Skin epidermis (tissue), 12 donors: ENCODE data around the gene GRXCR2.

Source experiments
- H3K27ac ChIP-seq, 21 experiments: fragments of 200-600 bp; sonication (generic) in 11 of 21; one replicate each; pipeline ENCODE4 v1.5.0; 2020; ENCODE audit warnings: mild to moderate bottlenecking in 3 of 21, inconsistent platforms in 2 of 21, moderate library complexity in 2 of 21
- H3K4me3 ChIP-seq, 7 experiments: fragments of 200-600 bp; sonication (generic) in 2 of 7; one replicate each; pipeline ENCODE4 v1.5.0; 2020; ENCODE audit warnings: inconsistent platforms in 2 of 7, mild to moderate bottlenecking in 2 of 7, moderate library complexity in 1 of 7

GRXCR2 gene

GRCh38 chr5:145841299-145841698 is 31.5 kb downstream of the GRXCR2 start:
- H3K4me3 ChIP-seq, result no peak overlapping the region
- H3K27ac ChIP-seq, result no peak overlapping the region

GRCh38 chr5:145840458-145841132 is 32.2 kb downstream of the GRXCR2 start:
- H3K4me3 ChIP-seq, result no peak overlapping the region
- H3K27ac ChIP-seq, result no peak overlapping the region

- Histone ChIP-seq H3K27ac (no peak overlapping the region), H3K4me3 (no peak overlapping the region)
Observed at GRCh38 chr5:145838276-145838675, 34.5 kb downstream of the GRXCR2 start.

GRCh38 chr5:145836241-145836640 is 36.6 kb downstream of the GRXCR2 start:
- peak overlapping the region in 1 of 7 experiments; percentile 75 for H3K4me3 ChIP-seq
- H3K27ac ChIP-seq, result peak overlapping the region in 1 of 21 experiments; percentile 74

GRCh38 chr5:145835848-145836239 is 37.0 kb downstream of the GRXCR2 start:
- Histone ChIP-seq H3K4me3 (peak overlapping the region; percentile 50 to 84 (median 73)), H3K27ac (peak overlapping the region in 16 of 21 experiments; percentile 21 to 80 (median 72))

- Histone ChIP-seq H3K27ac (peak within 1 kb of the TSS in 17 of 21 experiments; percentile 21 to 80 (median 73)), H3K4me3 (peak within 1 kb of the TSS; percentile 50 to 84 (median 73))
Observed at GRCh38 chr5:145834917-145835847, 37.6 kb downstream of the GRXCR2 start, which contains the start of gene PRELID2. TSS of gene PRELID2 (minus strand) at chr5:145835342. CDS start at chr5:145835251, 91 bp downstream.

GRCh38 chr5:145834554-145834916 is 38.3 kb downstream of the GRXCR2 start:
- Histone ChIP-seq H3K4me3 (peak overlapping the region; percentile 50 to 84 (median 73)), H3K27ac (peak overlapping the region in 14 of 21 experiments; percentile 10 to 80 (median 72))

- H3K4me3 ChIP-seq, result no peak overlapping the region
- H3K27ac ChIP-seq, result no peak overlapping the region
Observed at GRCh38 chr5:145833631-145834200, 39.1 kb downstream of the GRXCR2 start.

GRCh38 chr5:145830594-145830993 is 42.2 kb downstream of the GRXCR2 start:
- H3K4me3 ChIP-seq, result no peak overlapping the region
- H3K27ac ChIP-seq, result peak overlapping the region in 1 of 21 experiments; percentile 36

GRCh38 chr5:145829708-145830361 is 43.0 kb downstream of the GRXCR2 start:
- no peak overlapping the region for H3K27ac ChIP-seq
- H3K4me3 ChIP-seq, result no peak overlapping the region

- no peak overlapping the region for H3K27ac ChIP-seq
- H3K4me3 ChIP-seq, result no peak overlapping the region
Observed at GRCh38 chr5:145826895-145827674, 45.7 kb downstream of the GRXCR2 start.

GRCh38 chr5:145825751-145826180 is 47.0 kb downstream of the GRXCR2 start:
- Histone ChIP-seq H3K4me3 (no peak overlapping the region), H3K27ac (no peak overlapping the region)

GRCh38 chr5:145824040-145824439 is 48.8 kb downstream of the GRXCR2 start:
- no peak overlapping the region for H3K27ac ChIP-seq
- no peak overlapping the region for H3K4me3 ChIP-seq

- H3K27ac ChIP-seq, result no peak overlapping the region
- no peak overlapping the region for H3K4me3 ChIP-seq
Observed at GRCh38 chr5:145818604-145819003, 54.2 kb downstream of the GRXCR2 start.

GRCh38 chr5:145812877-145813276 is 59.9 kb downstream of the GRXCR2 start:
- H3K4me3 ChIP-seq, result no peak overlapping the region
- H3K27ac ChIP-seq, result no peak overlapping the region

GRCh38 chr5:145811834-145812625 is 60.8 kb downstream of the GRXCR2 start:
- H3K4me3 ChIP-seq, result no peak overlapping the region
- H3K27ac ChIP-seq, result no peak overlapping the region
